HepG2 (cell line): Measurements from ENCODE around the gene ZNF444.

Experiments used
- ATF2 ChIP-seq: sonication (generic); formaldehyde crosslinking; IDR thresholded peaks from 2 replicates; pipeline ENCODE4 v1.4.0; 2020; ENCODE audit warnings: missing genetic modification reagents
- BCL6 ChIP-seq: IDR thresholded peaks from 2 replicates; pipeline ENCODE4 v1.6.1; 2016; ENCODE audit warnings: missing genetic modification reagents, missing compliant biosample characterization
- CTCF ChIP-seq: sonication (generic); formaldehyde crosslinking; IDR thresholded peaks from 2 replicates; pipeline ENCODE4 v1.5.0; 2020; ENCODE audit warnings: mild to moderate bottlenecking, missing genetic modification reagents, moderate library complexity
- EEA1 ChIP-seq: sonication (generic); formaldehyde crosslinking; IDR thresholded peaks from 2 replicates; pipeline ENCODE4 v1.5.1; 2020; ENCODE audit warnings: mild to moderate bottlenecking, missing genetic modification reagents, borderline replicate concordance
- ETV5 ChIP-seq: IDR thresholded peaks from 2 replicates; pipeline ENCODE4 v1.6.1; 2018; ENCODE audit warnings: missing biosample characterization, missing genetic modification reagents, inconsistent platforms, borderline replicate concordance
- HDAC2 ChIP-seq: sonication (generic); formaldehyde crosslinking; IDR thresholded peaks from 2 replicates; pipeline ENCODE4 v1.4.0; 2020; ENCODE audit warnings: missing genetic modification reagents
- KLF6 ChIP-seq: IDR thresholded peaks from 2 replicates; pipeline ENCODE4 v1.8.0; 2016; ENCODE audit warnings: missing biosample characterization, missing genetic modification reagents
- MAZ ChIP-seq, 2 experiments: sonication (generic) in 1 of 2; formaldehyde crosslinking in 1 of 2; IDR thresholded peaks; 2 replicates each; pipeline versions ENCODE4 v1.5.0 to v1.6.1; 2012 to 2020; ENCODE audit warnings: low read depth in 2 of 2, mild to moderate bottlenecking in 2 of 2, borderline replicate concordance in 1 of 2, improper control_type of control experiment in 1 of 2, low read length in 1 of 2, missing genetic modification reagents in 1 of 2, moderate library complexity in 1 of 2
- NFYB ChIP-seq: sonication (generic); formaldehyde crosslinking; IDR thresholded peaks from 2 replicates; pipeline ENCODE4 v1.4.0; 2020; ENCODE audit warnings: missing genetic modification reagents
- POLR2A ChIP-seq, 2 experiments: IDR thresholded peaks; 2 replicates each; pipeline ENCODE4 v1.6.1; 2011; ENCODE audit warnings: low read depth in 2 of 2, low read length in 2 of 2, mild to moderate bottlenecking in 1 of 2, moderate library complexity in 1 of 2; ENCODE audit not compliant: insufficient read depth in 1 of 2
- TARDBP ChIP-seq: sonication (generic); formaldehyde crosslinking; IDR thresholded peaks from 2 replicates; pipeline ENCODE4 v1.8.0; 2022; ENCODE audit warnings: mild to moderate bottlenecking, missing genetic modification reagents
- USF2 ChIP-seq, 2 experiments: sonication (generic) in 1 of 2; formaldehyde crosslinking in 1 of 2; IDR thresholded peaks; 2 replicates each; pipeline versions ENCODE4 v1.5.1 to v1.6.1; 2011 to 2020; ENCODE audit warnings: borderline replicate concordance in 1 of 2, low read depth in 1 of 2, low read length in 1 of 2, mild to moderate bottlenecking in 1 of 2, missing genetic modification reagents in 1 of 2, moderate library complexity in 1 of 2
- ZBTB2 ChIP-seq: sonication (generic); formaldehyde crosslinking; IDR thresholded peaks from 2 replicates; pipeline ENCODE4 v1.8.0; 2022; ENCODE audit warnings: low read depth, missing genetic modification reagents
- ZFP1 ChIP-seq: IDR thresholded peaks from 2 replicates; pipeline ENCODE4 v1.6.1; 2016

- TF ChIP-seq USF2 (IDR thresholded peaks at IDR 0.05; ENCODE audit: low read depth, low read length) (no peak), USF2 (CRISPR knock-in tag; IDR thresholded peaks at IDR 0.05; ENCODE audit: borderline replicate concordance) (no peak), EEA1 (CRISPR knock-in tag) (no peak), MAZ (IDR thresholded peaks at IDR 0.05; ENCODE audit: borderline replicate concordance, low read depth, low read length) (no peak), MAZ (CRISPR knock-in tag; IDR thresholded peaks at IDR 0.05; ENCODE audit: low read depth) (no peak), CTCF (CRISPR knock-in tag) (no peak), ZFP1 (CRISPR knock-in tag) (no peak), NFYB (no peak), BCL6 (no peak), HDAC2 (CRISPR knock-in tag) (no peak), ETV5 (no peak), POLR2A (IDR thresholded peaks at IDR 0.05; ENCODE audit: insufficient read depth in 1 of 2, low read depth in 2 of 2, low read length in 2 of 2) (no peak), ATF2 (CRISPR knock-in tag) (no peak), ZBTB2 (CRISPR knock-in tag) (no peak), TARDBP (CRISPR knock-in tag) (no peak), KLF6 (CRISPR knock-in tag) (no peak)
Measured at GRCh38 chr19:56174550-56174949, 33.5 kb downstream of the ZNF444 start.
